SU-DHL-6 (cell line): ENCODE results near the gene RBFA.

Experiments used
- EZH2phosphoT487 ChIP-seq: fragments of 200-600 bp; sonication (generic), shearing (Covaris generic); conservative IDR thresholded peaks from 2 replicates; pipeline ENCODE4 v1.6.1; 2018; ENCODE audit warnings: mild to moderate bottlenecking, antibody characterized with exemption, low read length, moderate library complexity, mixed read lengths
- TF ChIP-seq, protein P1 (sequence below): fragments of 200-600 bp; sonication (generic); IDR thresholded peaks from one replicate; pipeline ENCODE4 v1.5.1; 2017; ENCODE audit warnings: antibody characterized with exemption, mild to moderate bottlenecking, low read length, moderate library complexity; ENCODE audit not compliant: insufficient read depth, poor library complexity, severe bottlenecking

DNA sequence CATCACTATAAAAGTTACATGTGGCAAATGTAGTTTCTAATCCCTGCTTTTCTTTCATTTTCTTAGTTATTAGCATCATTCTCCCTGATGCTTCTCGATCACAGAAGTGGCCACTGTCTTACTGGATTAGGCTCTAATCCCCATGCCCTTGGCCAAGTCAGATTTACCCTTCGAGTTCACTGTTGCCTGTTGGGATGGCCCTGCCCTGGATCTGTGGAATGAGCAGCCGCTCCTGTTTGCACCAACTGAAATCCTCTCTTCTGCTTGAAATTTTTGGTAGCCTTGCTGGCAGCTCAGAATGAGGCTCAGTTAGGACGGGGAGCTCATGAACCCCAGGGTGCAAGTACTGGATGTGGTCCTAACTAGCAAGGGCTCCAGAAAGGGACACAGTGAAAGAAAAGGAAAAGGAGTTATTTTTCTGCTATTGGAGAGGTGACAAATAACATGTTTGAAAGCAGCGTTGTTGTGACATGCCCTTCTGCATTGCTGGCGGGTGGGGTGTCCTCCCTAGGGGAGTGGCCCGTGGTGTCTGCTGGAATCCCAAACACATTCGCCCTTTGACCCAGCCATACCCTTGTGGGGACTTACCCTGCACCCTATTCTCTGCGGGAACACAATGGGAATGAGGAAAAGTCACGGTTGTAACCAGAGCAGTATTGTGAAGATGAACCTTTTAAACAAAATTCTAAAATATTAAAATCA, 34.5 kb downstream of the RBFA start:
- TF ChIP-seq, protein P1, sequence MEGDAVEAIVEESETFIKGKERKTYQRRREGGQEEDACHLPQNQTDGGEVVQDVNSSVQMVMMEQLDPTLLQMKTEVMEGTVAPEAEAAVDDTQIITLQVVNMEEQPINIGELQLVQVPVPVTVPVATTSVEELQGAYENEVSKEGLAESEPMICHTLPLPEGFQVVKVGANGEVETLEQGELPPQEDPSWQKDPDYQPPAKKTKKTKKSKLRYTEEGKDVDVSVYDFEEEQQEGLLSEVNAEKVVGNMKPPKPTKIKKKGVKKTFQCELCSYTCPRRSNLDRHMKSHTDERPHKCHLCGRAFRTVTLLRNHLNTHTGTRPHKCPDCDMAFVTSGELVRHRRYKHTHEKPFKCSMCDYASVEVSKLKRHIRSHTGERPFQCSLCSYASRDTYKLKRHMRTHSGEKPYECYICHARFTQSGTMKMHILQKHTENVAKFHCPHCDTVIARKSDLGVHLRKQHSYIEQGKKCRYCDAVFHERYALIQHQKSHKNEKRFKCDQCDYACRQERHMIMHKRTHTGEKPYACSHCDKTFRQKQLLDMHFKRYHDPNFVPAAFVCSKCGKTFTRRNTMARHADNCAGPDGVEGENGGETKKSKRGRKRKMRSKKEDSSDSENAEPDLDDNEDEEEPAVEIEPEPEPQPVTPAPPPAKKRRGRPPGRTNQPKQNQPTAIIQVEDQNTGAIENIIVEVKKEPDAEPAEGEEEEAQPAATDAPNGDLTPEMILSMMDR = no peak
- no peak for TF ChIP-seq EZH2phosphoT487
